WTC11 (cell line): Measurements from ENCODE around the gene DPF1.

Experiments used
- ATF1 ChIP-seq: sonication (generic); formaldehyde crosslinking; IDR thresholded peaks from 2 replicates; pipeline ENCODE4 v1.8.1; 2023; ENCODE audit warnings: mild to moderate bottlenecking, moderate library complexity, missing genetic modification reagents
- CREB1 ChIP-seq: sonication (generic); formaldehyde crosslinking; IDR thresholded peaks from 2 replicates; pipeline ENCODE4 v1.8.0; 2023; ENCODE audit warnings: mild to moderate bottlenecking, missing genetic modification reagents
- CREM ChIP-seq: sonication (generic); formaldehyde crosslinking; IDR thresholded peaks from 2 replicates; pipeline ENCODE4 v1.8.1; 2022; ENCODE audit warnings: mild to moderate bottlenecking, missing genetic modification reagents, moderate library complexity
- CTCF ChIP-seq: fragments of 200-600 bp; IDR thresholded peaks from 2 replicates; pipeline ENCODE4 v1.8.0; 2022; ENCODE audit warnings: antibody characterized with exemption
- MAX ChIP-seq: sonication (generic); formaldehyde crosslinking; IDR thresholded peaks from 2 replicates; pipeline ENCODE4 v1.8.0; 2022; ENCODE audit warnings: mild to moderate bottlenecking, missing genetic modification reagents
- MYBL2 ChIP-seq: sonication (generic); formaldehyde crosslinking; IDR thresholded peaks from 2 replicates; pipeline ENCODE4 v1.8.1; 2023; ENCODE audit warnings: mild to moderate bottlenecking, moderate library complexity, missing genetic modification reagents
- NFYB ChIP-seq: sonication (generic); formaldehyde crosslinking; conservative IDR thresholded peaks from 2 replicates; pipeline ENCODE4 v1.8.0; 2022; ENCODE audit warnings: low read depth, missing genetic modification reagents
- NR2C2 ChIP-seq: sonication (generic); formaldehyde crosslinking; IDR thresholded peaks from 2 replicates; pipeline ENCODE4 v1.8.0; 2022; ENCODE audit warnings: mild to moderate bottlenecking, missing genetic modification reagents
- PREB ChIP-seq: sonication (generic); formaldehyde crosslinking; IDR thresholded peaks from 2 replicates; pipeline ENCODE4 v1.8.1; 2022; ENCODE audit warnings: mild to moderate bottlenecking, missing genetic modification reagents, moderate library complexity, borderline replicate concordance
- RORB ChIP-seq: fragments of 250-450 bp; sonication (Bioruptor Pico); IDR thresholded peaks from 2 replicates; pipeline ENCODE4 v1.9.0; 2021; ENCODE audit warnings: mild to moderate bottlenecking
- ZBTB43 ChIP-seq: sonication (generic); formaldehyde crosslinking; IDR thresholded peaks from 2 replicates; pipeline ENCODE4 v1.8.1; 2023; ENCODE audit warnings: mild to moderate bottlenecking, missing genetic modification reagents
- ZNF423 ChIP-seq: fragments of 250-450 bp; sonication (Bioruptor Pico); IDR thresholded peaks from 2 replicates; pipeline ENCODE4 v2.1.2; 2022; ENCODE audit warnings: mild to moderate bottlenecking, moderate library complexity
- ZNF671 ChIP-seq: fragments of 250-450 bp; sonication (Bioruptor Pico); IDR thresholded peaks from 2 replicates; pipeline ENCODE4 v1.8.0; 2021; ENCODE audit warnings: mild to moderate bottlenecking

GRCh38 chr19:38165335-38165734, 58.7 kb downstream of the DPF1 start:
- TF ChIP-seq CTCF (no peak), NFYB (no peak), CREM (CRISPR knock-in tag) (no peak), ZNF423 (CRISPR knock-in tag) (no peak), MAX (no peak), RORB (CRISPR knock-in tag) (no peak), NR2C2 (CRISPR knock-in tag) (no peak), ATF1 (CRISPR knock-in tag) (no peak), CREB1 (CRISPR knock-in tag) (no peak), ZBTB43 (CRISPR knock-in tag) (no peak), ZNF671 (CRISPR knock-in tag) (no peak), PREB (CRISPR knock-in tag) (no peak), MYBL2 (CRISPR knock-in tag) (no peak)
